Measurements from ENCODE around the gene DAAM1.

GRCh38 chr14:59328454-59328853 is 140.0 kb downstream of the DAAM1 start:
- TF ChIP-seq CTCF (IDR thresholded peaks at IDR 0.05) (no peak), EZH2phosphoT487 (IDR thresholded peaks at IDR 0.05) (no peak)
